Suppressor macrophage treated with lipopolysaccharide for 1 hour (primary cell): ENCODE results near the gene RHOV.

Experiments
- DNase-seq, 3 donors: peaks; one replicate each; pipeline ENCODE4 v3.0.0-alpha.2; 2020 to 2022

The RHOV gene, protein sequence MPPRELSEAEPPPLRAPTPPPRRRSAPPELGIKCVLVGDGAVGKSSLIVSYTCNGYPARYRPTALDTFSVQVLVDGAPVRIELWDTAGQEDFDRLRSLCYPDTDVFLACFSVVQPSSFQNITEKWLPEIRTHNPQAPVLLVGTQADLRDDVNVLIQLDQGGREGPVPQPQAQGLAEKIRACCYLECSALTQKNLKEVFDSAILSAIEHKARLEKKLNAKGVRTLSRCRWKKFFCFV

DNA sequence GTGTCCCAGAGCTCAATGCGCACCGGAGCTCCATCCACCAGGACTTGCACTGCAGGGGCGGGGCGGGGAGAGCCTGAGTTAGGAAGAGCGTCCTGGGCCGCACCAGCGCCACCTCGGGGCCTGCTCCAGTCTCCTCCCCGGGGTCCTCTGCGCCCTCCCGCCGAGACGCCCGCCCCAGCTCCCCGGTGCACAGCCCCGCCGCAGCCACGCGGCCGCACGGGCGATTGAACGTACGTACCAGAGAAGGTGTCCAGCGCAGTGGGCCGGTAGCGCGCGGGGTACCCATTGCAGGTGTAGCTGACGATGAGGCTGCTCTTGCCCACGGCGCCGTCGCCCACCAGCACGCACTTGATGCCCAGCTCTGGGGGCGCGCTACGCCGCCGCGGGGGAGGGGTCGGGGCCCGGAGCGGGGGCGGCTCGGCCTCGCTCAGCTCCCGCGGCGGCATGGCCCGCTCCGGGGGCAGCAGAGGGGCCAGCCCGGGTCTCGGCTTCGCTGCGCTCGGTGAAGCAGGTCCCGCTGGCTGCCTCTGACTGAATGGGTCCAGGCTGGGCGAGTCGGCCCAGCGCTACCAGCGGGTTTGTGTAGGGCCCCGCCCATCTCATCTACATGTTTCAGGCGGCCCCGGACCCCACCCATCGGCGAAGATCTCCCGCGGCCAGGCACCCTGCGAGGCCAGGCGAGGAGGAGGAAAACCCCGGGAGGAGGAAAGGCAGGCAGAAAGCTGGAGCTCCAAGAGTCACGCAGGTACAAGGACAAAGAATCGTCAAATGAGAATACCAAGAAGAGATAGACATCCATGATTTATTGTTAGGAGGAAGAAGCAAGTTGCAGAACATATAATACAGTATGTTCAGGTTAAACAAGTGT lies at the start of gene RHOV:
RHOV (minus strand) TSS at position 541 of the 868 bp plus-strand sequence; CDS start at position 446, 95 bp downstream.
- DNase-seq = peak; percentile 66 to 85 (median 68)

DNA sequence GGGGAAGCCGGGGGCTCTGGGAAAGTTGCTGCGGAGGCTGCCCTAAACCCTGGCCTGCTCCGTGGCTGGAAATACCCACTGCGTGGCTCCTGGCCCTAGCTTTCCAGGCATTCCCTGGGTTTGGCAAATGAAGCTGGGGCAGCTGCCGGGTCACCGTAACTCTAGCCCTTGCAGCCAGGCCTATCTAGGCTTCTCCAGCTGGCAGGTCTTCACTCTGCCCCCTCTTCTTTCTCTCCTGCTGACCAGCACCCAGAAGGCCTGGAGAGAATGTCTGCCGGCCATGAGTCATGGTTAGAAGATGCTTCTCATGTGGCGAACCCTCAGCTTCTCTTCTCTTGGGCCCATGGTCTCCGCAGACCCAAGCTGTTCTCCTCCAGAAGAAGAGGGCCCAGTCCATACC lies 49.5 kb upstream of the RHOV start:
- no peak for DNase-seq

DNA sequence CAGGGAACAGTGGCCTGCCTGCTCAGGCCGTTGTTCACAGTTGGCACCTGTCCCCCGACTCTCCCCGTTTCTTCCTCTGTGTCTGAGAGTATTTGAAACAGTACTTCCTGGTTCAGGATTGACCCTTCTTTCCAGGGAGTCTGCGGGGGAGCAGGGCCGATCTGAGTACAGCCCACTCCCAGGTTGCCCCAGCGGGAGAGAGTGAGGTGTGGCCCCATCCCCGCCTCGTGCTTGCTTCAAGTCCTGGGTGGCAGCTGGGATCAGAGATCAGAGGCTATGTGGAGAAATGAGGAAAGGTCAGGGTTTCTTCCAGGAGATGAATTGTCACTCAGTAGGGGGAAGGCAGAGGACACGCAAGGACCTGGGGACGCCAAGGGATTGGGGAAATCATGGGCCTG lies 48.6 kb upstream of the RHOV start:
- DNase-seq = no peak

DNA sequence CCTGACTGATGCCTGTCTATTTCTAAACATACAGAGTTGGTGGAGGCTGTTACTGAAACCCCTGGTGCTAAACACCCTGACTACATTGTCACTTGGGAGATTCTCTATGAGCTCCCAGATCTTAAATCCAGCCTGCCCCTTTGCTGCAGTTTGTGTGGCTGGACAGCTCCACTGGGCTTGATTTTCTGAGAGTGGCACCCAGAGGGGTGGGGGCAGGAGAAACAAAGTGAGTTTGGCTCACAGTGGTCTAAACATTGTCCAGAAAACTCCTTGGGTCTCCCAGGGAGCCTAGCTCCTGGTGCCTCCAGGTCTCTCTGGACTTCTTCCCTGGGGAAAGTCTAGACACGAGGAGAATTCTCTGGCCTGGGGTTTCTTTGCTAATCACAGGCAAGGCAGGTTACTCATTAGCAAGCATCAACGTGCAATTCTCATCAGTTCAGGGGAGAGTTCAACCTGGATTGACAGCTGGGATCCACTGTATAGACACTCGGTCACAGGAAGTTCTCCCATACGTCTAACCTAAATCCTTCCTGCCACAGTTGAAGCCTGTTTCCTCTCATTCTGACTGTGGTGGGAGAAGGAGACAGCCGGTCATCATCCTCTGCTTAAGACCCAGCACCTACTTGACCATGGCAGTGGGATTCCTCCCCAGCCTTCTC lies 48.0 kb upstream of the RHOV start:
- no peak for DNase-seq

DNA sequence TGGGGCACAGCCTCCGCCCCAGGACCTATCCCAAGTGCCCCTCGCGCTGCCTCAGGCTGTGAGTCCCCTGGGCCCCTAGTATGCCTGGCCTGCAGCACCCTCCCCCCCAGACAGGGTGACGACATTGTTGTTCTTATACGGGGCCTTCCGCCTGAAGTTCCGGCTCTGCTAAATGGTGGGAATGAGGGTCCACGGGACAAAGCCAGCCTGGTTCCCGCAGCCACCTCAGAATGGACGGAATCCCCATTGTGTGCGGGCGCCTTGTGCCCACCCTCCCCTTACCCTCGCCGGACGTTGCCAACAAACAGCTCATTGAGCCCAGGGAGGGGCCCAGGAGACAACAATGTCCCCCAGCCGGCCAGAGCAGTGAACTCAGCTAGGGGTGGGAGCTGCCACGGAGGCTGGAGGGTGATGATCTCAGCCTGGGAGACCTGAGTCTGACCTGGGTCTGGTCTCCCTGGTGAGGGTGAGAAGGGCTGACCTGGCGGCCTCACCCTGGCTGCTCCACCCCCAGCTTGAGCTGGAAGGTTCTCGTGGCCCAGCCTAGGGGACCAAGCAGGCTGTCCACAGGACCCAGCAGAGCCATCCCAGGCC lies 44.9 kb upstream of the RHOV start:
- DNase-seq = no peak

DNA sequence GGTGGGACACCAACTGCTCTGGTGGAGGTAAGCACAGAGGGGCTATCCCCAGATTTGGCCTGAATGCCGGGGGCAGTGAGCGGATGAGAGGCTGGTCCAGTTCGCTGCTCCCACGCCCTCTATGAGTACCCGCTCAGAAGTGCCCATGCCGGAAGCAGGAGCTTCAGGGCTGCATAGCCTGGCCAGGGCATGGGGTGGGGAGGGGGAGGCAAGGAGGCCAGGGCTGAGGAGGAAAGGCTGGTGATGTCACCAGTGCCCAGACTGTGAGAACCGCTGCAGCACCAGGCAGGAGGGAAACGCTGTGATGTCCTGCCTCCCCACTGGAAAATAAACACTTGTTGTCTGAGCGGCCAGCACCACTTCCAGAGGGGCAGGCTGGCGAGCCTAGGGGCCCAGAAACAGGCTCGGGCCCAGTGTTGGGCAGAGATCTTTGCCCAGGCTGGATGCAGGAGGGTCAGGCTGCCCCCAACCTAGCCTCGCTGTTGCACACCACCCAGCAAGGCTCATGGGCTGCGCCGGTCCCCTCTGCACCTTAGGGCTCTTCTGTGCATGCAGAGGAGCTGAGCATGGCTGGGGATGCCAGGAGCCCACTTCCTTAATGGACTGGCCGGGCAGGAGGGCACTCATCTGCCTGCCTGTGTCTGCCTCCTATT lies 44.2 kb upstream of the RHOV start:
- DNase-seq = no peak

DNA sequence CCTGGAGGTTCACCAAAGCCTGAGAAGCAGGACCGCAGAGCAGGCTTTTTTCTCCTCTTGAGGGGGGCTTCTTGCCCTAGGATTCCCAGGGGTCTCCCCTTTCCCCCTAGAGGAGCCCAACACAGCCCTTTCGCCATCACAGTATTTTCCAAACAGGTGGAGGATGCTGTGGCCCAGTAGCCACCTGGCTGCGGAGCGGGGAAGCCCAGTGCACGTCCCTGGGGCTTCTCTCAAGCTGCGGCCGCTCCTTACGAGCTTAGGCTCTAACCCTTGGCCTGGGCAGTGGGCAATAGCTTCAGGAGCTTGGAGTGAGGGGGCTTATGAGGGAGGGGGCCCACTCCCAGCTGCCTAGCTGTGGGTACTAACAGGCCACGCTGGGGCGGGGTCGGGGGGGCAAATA lies 43.6 kb upstream of the RHOV start:
- no peak for DNase-seq

DNA sequence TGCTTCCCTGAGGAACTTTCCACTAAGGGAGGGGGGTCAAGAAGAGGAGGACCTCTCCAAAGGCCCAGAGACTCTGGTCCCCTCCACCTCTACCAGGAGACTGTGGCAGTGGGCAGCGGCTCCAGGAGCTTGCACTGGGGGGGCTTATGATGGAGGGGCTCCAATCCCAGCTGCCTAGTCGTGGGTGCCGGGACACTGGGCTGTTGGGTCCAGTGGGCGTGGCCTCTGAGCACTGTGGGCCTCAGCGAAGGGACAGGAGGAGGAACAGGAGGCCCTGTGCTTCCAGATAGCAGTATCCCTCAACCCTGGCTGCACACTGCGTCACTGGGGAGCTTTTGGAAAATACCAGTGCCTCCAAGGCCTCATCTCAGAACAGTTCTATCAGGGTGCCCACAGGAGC lies 41.6 kb upstream of the RHOV start:
- no peak for DNase-seq

DNA sequence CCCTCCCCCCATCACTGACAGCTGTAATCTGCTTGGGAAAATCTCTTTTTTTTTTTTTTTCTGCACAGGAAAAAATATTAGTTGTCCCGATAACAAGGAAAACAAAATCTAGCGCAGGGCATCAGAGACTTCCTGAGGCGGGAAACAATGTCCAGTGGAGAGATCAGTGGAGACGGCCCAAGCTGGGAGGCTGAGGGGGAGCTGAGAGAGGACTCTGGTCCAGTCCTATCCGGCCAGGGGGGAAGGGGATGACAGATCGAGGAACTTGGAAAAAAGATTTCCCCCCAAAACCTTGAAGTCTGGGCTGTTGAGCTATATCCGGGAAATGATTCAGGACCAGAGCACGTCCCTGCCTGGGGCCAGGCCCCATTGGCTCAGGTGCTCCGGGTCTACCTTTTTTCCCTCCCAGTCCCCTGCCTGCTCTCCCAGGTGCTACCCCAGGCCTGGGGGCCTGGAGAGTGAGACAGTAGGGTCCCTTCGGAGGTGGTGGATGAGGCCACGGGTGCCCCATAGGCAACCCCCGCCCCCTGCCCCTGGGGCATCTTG lies 41.2 kb upstream of the RHOV start:
- DNase-seq = no peak

DNA sequence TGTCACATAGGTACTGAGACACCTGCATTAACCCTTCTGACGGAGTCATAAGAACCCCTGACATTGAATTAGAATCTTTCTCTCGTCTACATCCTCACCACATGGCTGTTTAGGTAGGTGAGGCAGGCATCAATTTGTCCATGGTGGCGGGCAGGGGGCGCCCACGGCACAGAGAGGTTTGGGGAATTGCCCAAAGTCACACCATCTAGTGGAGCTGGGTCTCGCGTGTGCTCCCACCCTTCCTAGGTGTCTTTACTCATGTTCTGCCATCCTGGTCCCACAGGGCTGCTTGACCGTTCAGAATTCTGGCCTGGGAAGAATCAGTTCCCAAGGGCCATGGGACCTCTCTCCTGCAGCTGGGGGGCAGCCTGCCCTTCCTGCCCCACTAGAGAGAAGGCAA lies 40.5 kb upstream of the RHOV start:
- DNase-seq = no peak

DNA sequence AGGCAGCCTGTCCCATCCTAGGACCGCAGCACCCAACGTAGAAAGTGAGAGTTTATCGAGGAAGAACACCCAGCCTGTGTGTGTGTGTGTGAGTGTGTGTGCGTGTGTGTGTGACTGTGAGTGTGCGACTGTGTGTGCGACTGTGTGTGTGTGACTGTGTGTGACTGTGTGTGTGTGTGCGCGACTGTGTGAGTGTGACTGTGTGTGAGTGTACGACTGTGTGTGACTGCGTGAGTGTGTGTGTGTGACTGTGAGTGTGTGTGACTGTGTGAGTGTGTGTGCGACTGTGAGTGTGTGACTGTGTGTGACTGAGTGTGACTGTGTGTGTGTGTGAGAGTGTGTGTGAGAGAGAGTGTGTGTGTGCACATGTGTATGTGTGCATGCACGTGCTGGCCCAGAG lies 40.0 kb upstream of the RHOV start:
- no peak for DNase-seq

DNA sequence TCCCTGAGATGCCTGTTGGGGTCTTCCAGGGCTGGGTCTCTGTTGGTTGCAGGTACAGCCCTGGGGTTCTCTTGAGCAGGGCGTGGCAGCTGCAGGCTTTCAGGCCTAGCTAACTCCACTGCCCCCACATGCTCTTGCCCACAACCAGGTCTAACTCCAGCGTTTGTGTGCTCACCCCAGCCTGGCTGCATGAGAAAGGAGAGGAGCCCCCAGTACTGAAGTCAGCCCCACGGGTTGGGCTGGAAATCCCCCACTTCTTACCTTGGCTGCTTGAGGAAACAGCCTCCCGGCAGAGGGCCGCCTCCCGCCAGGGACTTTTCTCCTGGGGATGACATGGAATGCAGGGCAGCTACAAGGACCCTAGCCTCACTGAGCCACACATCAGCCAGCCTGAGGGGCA lies 38.4 kb upstream of the RHOV start:
- DNase-seq = peak in 1 of 3 donors; percentile 45

DNA sequence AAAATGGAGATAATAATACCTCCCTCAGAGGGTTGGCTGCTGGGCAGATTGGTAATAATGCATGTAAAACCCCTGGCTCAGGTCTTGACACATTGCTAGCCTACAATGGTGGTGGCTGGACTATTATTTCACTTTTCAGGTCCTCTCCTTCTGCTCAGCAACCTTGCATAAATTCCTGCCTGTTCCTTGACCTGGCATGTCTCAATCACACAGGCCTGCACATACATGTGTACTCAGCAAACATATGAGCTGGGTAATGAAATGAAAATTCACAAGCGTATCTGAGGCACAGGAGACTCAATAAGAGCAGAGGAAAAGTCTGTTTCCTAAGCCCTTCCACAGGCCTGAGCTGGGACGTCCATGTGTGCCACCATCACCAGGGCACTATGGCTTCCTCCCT lies 37.7 kb upstream of the RHOV start:
- DNase-seq = no peak

DNA sequence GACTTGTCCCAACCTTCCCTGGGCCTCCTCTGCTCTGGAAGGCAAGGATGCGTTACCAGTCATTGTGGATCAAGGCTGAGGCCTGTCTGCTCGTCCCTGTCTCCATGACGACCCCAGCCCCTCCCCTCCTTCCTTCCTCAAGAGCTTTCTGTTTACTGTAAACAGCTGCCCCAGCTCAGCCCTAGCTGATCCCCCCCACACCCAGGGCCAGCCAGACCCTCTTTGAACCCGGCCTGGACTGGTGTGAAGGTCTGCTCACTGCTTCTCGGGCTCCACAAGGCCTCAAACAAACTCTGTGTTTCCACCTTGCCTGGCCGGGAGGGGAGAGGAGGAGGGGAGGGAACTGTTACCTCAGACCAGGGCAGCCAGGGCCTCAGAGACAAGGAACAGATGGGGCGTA lies 37.1 kb upstream of the RHOV start:
- no peak for DNase-seq

DNA sequence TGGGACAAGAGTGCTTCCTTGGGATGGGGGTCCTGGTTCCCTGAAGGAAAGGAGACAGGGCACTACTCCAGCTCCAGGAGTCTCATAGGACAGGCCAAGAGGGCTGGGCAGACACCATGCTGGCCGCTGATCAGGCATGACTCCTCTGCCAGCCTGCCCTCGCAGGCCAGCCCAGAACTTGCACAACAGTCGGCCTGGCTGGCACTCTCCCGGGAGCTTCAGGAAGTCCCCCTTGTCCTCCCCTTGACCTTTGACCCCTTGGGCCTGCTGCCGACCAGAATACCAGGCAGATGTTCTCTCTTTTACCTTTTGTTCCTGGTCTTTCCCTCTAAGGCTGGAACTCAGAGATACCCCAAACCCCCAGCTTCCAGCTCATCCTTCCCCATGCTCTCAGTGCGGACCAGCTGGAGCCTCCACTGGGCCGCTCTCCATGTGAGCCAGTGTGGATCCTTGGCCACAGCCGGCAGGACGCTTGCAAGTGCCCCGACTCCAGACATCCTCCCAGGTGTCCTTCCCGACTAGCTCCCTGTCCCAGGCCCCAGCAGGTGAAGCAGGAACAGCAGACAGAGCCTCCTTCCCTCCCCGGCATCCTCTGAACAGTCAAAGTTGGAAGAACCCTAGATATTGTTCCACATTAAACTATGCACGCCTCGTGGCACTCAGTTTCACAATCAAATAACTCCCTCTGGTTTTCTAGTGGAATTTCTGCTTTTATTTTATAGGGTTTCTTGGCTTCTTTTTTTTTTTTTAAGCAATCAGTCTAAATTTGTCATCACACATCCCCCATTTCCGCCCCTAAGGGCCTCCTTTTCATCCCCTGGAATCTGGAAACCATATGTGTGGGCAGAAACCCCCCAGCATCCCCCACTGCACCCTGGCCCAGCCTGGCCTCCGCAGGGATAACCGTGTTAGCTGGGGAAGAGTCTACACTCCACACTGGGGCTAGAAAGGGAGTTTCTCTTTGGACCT lies 35.9 kb upstream of the RHOV start:
- DNase-seq = peak; percentile 85 to 92 (median 88)

DNA sequence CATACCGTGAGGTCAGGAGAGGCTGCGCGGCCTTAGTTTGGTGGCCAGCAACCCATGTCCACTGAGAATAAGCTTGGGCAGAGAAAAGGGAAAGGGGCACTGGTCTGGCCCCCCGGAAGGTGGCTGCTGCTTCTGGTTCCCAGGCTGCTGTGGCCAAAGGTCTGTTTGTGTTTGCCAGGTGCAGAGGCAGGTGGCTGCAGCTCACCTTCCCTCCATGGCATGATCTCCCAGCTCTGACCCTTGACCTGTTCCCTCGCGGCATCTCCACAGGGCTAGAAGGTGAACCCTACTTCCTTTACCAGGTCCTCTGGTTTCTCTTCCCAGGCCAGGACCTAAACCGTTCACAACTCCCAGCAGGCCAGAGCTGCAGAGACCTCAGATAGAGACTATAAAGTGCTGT lies 34.1 kb upstream of the RHOV start:
- no peak for DNase-seq

DNA sequence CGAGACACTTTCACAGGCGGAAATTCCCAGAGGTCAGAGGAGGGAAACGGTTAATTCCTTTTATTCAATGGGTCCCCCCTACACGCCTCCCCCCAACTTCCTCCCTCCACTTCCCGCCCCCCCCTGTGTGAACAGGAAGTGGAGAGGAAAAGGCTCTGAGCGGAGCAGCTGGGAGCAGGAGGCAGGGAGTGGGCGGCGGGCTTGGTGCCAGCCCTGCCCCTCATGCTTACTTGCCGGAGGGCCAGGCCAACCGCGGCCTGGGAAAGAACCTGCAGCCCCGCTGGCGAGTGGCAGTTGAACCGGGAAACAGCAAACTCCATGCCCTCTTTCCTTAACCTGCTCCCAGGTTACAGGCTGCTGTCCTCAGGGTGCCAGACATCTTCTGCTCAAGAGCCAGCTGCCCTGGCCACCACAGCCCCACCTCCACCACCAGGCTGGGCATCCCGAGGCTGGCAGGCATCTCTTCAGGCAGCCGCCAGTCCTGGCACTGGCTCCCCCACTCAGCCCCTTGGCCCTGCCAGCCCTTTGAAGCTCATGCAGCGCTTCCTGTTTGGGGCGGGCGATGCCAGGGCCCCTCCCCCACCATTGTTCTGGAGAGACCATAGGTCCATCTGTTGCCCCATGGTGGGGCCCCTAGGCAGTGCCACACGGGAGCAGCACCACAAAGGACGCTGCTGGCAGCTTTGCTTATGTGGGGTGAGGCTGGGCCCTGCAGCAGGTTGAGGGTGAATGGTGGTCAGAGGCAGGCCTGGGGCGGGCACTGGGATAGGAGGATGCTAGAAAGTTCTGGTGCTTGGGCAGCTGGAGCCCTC lies 33.2 kb upstream of the RHOV start:
- DNase-seq = peak; percentile 63 to 82 (median 68)

DNA sequence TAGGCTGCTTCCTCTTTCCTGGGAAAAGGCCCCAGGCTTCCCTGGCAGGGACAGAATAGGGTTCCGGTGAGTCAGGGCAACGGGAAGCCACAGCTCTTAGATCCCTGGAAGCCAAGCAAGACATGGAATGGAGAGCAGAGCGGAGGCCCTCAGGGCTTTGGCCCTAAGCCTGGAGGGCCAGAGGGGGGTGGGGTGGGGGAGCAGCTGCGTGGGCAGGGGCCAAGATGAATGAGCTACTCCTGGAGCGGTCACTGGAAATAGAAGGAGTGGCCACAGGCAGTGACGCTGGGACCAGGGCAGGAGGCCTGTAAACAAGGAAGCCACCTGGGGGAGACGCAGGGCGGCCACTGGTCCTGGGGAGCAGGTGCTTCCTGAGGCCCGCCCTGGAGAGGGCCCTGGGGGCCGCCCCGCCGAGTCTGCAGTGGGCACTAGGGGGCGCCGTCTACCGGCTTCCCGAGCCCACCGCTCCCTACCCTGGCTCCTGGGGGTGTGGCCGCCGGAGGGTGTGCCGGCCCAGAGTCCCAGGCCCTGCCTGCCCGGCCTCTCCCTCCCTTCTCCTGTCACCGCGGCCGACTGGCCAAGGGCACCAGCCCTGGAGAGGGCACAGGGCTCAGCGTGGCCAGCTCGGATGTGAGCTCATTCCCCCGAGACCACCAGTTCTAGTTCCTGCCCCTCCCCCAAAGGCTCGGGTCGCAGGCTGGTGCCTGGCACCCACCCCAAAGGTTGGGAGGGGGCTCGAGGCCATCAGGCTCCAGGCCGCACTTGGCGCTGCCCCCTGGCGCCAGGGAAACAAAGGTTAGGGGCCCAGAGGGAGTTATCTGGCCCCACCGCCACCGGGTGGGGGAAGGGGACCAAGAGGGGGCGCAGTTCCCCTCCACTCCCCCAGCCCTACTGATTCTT lies 32.3 kb upstream of the RHOV start:
- DNase-seq = peak; percentile 65 to 83 (median 66)

DNA sequence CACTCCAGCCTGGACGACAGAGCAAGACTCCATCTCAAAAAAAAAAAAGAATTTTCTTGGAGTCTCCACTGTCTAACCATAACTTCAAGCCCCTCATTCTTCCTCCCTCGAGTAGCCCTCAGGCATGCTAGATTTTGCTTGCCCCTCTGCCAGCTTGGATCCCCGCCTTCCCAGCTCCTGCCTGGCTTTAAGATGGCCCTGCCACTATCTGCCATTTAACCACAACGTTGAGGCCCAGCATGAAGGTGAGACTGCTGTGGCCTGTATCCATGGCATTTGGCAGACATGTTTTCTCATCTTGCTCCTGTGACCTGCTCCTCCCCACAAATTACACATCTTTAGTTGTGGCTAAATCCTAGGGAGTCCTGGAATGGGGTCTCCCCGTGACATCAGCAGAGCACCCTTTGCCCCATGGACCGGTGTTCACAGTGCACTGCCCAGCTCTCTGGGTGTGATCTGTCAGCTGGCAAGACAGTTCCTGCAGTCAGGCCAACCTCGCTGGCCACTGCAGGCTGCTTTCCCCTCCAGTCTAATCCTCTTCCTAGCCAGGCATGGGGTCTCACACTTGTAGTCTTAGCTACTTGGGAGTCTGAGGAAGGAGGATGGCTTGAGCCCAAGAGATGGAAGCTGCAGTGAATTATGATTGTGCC lies 30.6 kb upstream of the RHOV start:
- DNase-seq = no peak
